HepG2 (cell line): ENCODE measurements around the gene WSCD1.

Experiments used
- CTCF ChIP-seq: sonication (generic); formaldehyde crosslinking; IDR thresholded peaks from 2 replicates; pipeline ENCODE4 v1.5.0; 2020; ENCODE audit warnings: mild to moderate bottlenecking, missing genetic modification reagents, moderate library complexity
- POLR2A ChIP-seq, 2 experiments: IDR thresholded peaks; 2 replicates each; pipeline ENCODE4 v1.6.1; 2011; ENCODE audit warnings: low read depth in 2 of 2, low read length in 2 of 2, mild to moderate bottlenecking in 1 of 2, moderate library complexity in 1 of 2; ENCODE audit not compliant: insufficient read depth in 1 of 2
- POLR2G ChIP-seq: fragments of 200-400 bp; formaldehyde crosslinking; IDR thresholded peaks from 2 replicates; pipeline ENCODE4 v1.6.1; 2018; ENCODE audit warnings: mild to moderate bottlenecking, low read depth, low read length, moderate library complexity
- ZNF282 ChIP-seq: fragments of 450-650 bp; IDR thresholded peaks from 2 replicates; pipeline ENCODE4 v1.6.1; 2018; ENCODE audit not compliant: partially characterized antibody

GRCh38 chr17:6079155-6079888 lies 9.1 kb downstream of the WSCD1 start:
- no peak for TF ChIP-seq CTCF (CRISPR knock-in tag)
- no peak for TF ChIP-seq ZNF282
- TF ChIP-seq POLR2G: no peak
- TF ChIP-seq POLR2A (IDR thresholded peaks at IDR 0.05; ENCODE audit: insufficient read depth in 1 of 2, low read depth in 2 of 2, low read length in 2 of 2): no peak
